Right lobe of liver (tissue), 4 donors: Measurements from ENCODE around the gene SLC35G6.

Source experiments
- CTCF ChIP-seq, 4 donors: fragments of 200-600 bp in 3 of 4; fragments of 450-650 bp in 1 of 4; IDR thresholded peaks; one replicate each; pipeline versions ENCODE4 v1.5.1 to v1.8.0; 2016 to 2022; ENCODE audit warnings: antibody characterized with exemption in 4 of 4, mild to moderate bottlenecking in 2 of 4
- POLR2A ChIP-seq: fragments of 450-650 bp; IDR thresholded peaks from one replicate; pipeline ENCODE4 v1.6.1; 2017; ENCODE audit warnings: antibody characterized with exemption, mild to moderate bottlenecking
- donor health status: DM: no; HTN: no; CAD: no.
- donor health status: DM: no; HTN: no; CAD: no.
- donor health status: DM: no; HTN: yes; CAD: no.

- TF ChIP-seq CTCF (IDR thresholded peaks at IDR 0.05) = no peak
- TF ChIP-seq POLR2A = no peak
Observed at GRCh38 chr17:7508145-7508544, 26.9 kb downstream of the SLC35G6 start.
